ENCODE measurements around the gene ZBTB7C.

DNA sequence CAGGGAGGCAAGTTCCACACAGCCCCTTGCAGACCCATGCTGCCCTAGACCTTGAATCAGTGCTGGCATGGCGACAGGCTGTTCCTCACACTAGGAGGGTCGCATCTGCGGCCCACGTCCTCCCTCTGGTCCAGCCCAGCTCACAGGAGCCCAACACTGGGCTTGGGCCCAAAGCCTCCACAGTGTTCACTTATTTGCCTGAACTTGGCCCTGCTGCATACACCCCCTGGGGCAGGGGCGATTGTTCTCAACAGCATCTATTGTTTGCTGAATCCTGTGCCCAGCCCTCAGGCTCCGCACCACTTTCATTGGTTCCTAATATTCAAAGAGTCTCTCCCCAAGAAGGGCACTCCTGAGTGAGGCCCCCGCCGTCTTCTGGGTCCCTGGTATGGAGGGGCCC lies 90.7 kb downstream of the ZBTB7C start:
- TF ChIP-seq, protein P1, sequence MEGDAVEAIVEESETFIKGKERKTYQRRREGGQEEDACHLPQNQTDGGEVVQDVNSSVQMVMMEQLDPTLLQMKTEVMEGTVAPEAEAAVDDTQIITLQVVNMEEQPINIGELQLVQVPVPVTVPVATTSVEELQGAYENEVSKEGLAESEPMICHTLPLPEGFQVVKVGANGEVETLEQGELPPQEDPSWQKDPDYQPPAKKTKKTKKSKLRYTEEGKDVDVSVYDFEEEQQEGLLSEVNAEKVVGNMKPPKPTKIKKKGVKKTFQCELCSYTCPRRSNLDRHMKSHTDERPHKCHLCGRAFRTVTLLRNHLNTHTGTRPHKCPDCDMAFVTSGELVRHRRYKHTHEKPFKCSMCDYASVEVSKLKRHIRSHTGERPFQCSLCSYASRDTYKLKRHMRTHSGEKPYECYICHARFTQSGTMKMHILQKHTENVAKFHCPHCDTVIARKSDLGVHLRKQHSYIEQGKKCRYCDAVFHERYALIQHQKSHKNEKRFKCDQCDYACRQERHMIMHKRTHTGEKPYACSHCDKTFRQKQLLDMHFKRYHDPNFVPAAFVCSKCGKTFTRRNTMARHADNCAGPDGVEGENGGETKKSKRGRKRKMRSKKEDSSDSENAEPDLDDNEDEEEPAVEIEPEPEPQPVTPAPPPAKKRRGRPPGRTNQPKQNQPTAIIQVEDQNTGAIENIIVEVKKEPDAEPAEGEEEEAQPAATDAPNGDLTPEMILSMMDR (conservative IDR thresholded peaks at IDR 0.05; ENCODE audit: low read depth, low read length) = no peak
- no peak for TF ChIP-seq EZH2 (IDR thresholded peaks at IDR 0.05; ENCODE audit: borderline replicate concordance, low read depth, low read length, poor library complexity, severe bottlenecking)
